Muscle of leg (tissue), 11 donors: ENCODE results near the gene ASGR2. TPM values are rescaled to one million over a fixed set of nuclear protein-coding genes. Genes with fewer than 3 reads are reported as not detected.
"Not testable (repeated sequence)": the region's sequence is repeated elsewhere in the genome, so short reads cannot be mapped to it uniquely, and the experiment has no call there.

ENCODE experiments used
- DNase-seq: peaks from one replicate; pipeline ENCODE4 v3.0.0; 2013
- H3K27ac ChIP-seq: one replicate; pipeline ENCODE4 v1.5.1; 2013; ENCODE audit warnings: mild to moderate bottlenecking, low read length, control low read depth
- H3K27me3 ChIP-seq: one replicate; pipeline ENCODE4 v1.6.1; 2013; ENCODE audit warnings: low read length; ENCODE audit not compliant: control insufficient read depth, insufficient read depth
- H3K36me3 ChIP-seq: one replicate; pipeline ENCODE4 v1.6.1; 2013; ENCODE audit warnings: low read length; ENCODE audit not compliant: control insufficient read depth, insufficient read depth
- H3K4me1 ChIP-seq: one replicate; pipeline ENCODE4 v1.6.1; 2013; ENCODE audit warnings: low read length; ENCODE audit not compliant: control insufficient read depth, insufficient read depth
- H3K4me3 ChIP-seq: one replicate; pipeline ENCODE4 v1.5.1; 2013; ENCODE audit warnings: low read length, control low read depth
- H3K9me3 ChIP-seq: replicated peaks from 2 replicates; pipeline ENCODE4 v1.6.1; 2013; ENCODE audit warnings: low read depth, low read length; ENCODE audit not compliant: control insufficient read depth
- WGBS: methylation state at CpG from one replicate; pipeline ENCODE4 v1.1.5; 2013; ENCODE audit warnings: missing lambda C conversion rate; ENCODE audit not compliant: insufficient coverage; 5-methylcytosine and 5-hydroxymethylcytosine counted together
- polyA plus RNA-seq, 8 donors: library from polyadenylated mRNA; unstranded; fragments of 120-200 nt; gene quantifications; one replicate each; pipeline versions ENCODE4 v1.2.1 to v1.2.3, GENCODE V29; 2013; ENCODE audit warnings: inconsistent platforms in 1 of 8, low replicate concordance in 1 of 8; ENCODE audit not compliant: insufficient read length in 8 of 8, insufficient read depth in 1 of 8
- total RNA-seq: library from RNA; stranded (reverse); fragments of 120-200 nt; gene quantifications from one replicate; pipeline ENCODE4 v1.2.4, GENCODE V29; 2013

ASGR2 gene
- total and polyA plus RNA-seq, 9 donors = 0.04 to 1.1 (median 0.43) TPM

DNA sequence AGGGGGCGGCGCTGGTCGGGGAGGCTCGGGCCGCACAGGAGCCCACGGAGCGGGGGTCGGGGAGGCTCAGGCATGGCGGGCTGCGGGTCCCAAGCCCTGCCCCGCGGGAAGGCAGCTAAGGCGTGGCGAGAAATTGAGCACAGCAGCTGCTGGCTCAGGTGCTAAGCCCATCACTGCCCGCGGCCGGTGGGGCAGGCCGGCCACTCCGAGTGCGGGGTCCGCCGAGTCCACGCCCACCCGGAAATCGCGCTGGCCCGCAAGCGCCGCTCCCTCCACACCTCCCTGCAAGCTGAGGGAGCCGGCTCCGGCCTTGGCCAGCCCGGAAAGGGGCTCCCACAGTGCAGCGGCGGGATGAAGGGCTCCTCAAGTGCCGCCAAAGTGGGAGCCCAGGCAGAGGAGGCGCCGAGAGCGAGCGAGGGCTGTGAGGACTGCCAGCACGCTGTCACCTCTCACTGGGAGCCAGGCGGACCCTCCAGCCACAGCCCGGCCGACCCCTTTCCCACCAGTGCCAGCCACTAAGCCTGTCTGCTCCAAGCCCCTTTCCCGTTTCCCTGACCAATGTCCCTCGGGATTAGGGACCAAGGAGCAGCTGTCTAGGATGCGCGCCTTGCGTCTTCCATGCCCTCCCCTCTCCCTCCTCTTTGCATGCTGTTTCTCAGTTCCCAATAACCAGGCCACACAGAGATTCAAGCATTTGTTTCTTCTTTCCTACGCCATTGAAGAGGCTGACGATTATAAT lies 13.8 kb downstream of the ASGR2 start:
- not testable (repeated sequence) for H3K36me3 ChIP-seq, H3K4me3 ChIP-seq, DNase-seq, H3K27ac ChIP-seq, H3K4me1 ChIP-seq, H3K9me3 ChIP-seq
- 89% methylated on average over 29 of the region's 50 CpGs for WGBS
- peaks cover 13% of the 10 kb centered on the region for H3K27me3 ChIP-seq

DNA sequence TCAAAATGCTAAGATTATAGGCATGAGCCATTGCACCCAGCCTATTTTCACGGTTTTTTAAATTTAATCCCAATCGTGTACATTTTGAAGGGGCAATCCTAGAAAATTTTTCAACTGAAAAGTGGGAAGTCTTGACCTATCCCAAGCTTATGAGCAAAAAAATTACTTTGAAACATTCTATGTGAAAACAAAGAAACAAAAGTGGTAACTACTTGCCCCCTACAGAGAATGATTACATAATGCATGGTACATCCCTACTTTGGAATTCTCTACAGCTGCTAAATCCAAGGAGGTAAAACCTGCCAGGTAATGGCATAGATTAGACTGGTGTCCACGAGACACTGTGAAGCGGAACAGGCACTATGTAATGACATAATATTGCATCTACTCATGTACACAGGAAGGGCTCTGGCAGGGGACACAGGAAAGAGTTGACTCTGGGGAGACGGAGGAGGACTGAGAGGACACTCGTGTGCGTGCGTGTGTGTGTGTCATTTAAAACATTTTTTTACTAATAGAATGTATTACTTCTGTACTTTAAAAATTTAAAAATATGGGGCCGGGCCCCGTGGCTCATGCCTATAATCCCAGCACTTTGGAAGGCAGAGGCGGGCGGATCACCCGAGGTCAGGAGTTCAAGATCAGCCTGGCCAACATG lies 15.7 kb downstream of the ASGR2 start:
- Histone ChIP-seq H3K27me3 (peaks cover 17% of the 10 kb centered on the region), H3K36me3 (no peaks in the 10 kb centered on the region), H3K27ac (no peak overlapping the region), H3K9me3 (no peaks in the 10 kb centered on the region), H3K4me3 (no peak overlapping the region), H3K4me1 (no peaks in the 10 kb centered on the region)
- DNase-seq = no peak
- WGBS = 89% methylated on average over 4 of the region's 13 CpGs

DNA sequence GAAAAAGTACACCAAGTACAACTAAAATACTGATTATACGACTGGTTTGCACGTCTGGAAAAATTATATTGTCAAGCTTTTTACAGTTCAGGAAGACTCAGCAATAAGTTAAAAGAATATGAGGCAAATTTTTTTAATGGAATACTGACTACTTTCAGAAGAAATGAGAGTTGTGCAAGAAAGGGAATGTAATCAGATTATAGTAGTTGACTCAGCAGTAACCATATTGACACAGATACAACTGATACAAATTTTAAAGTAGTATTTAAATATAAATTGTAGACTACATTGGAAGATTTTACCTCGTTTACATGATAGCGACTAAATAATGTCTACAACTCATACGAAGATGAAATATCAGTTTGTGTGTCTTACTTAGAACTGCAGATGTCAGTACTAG lies 16.7 kb downstream of the ASGR2 start:
- Histone ChIP-seq H3K27ac (no peak overlapping the region), H3K36me3 (no peaks in the 10 kb centered on the region), H3K9me3 (no peaks in the 10 kb centered on the region), H3K27me3 (peaks cover 13% of the 10 kb centered on the region), H3K4me1 (no peaks in the 10 kb centered on the region), H3K4me3 (no peak overlapping the region)
- 87% methylated on average over 3 of the region's 5 CpGs for WGBS
- DNase-seq = no peak

DNA sequence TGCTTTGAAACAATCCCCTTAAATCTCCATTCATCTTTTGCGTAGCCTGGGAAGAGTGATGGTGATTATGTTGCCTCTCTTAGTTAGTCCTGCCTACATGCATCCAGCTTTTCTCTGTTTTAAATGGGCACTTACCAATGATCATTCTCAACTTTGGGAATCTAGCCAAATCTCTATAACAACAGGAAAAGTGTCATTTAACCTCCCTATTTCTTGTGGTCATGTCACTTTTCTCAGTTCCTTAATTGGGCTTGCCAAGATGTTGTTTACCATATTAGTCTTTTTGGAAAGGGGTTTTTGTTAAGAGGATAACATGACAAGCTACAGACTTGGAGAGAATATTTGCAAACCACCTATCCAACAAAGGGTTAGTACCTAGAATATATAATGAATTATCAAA lies 19.0 kb downstream of the ASGR2 start:
- no peak overlapping the region for H3K27ac ChIP-seq
- peak; percentile 60 for DNase-seq

DNA sequence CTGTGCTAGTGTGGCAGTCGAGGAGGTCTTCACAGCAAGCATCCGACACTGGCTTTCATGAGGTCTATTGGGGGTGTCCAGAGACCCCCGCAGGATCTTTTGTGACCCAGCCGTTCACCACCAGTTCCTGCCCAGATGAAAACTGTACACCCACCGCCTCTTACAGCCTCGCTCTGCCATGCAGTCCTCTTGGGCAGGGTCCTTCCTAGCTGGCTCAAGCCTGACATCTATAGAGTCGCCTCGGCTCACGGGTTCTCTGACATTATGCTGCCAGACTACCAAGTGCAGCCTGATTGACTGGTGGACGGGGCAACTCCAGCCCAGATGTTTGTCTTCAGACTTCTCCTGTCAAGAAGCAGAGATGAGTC lies 20.0 kb downstream of the ASGR2 start:
- no peak for DNase-seq
- no peaks in the 10 kb centered on the region for H3K9me3 ChIP-seq
- H3K27ac ChIP-seq = no peak overlapping the region
- H3K27me3 ChIP-seq = peaks cover 4% of the 10 kb centered on the region
- no peaks in the 10 kb centered on the region for H3K4me1 ChIP-seq
- WGBS = 72% methylated on average over 10 of the region's 10 CpGs
- H3K36me3 ChIP-seq = no peaks in the 10 kb centered on the region
- no peak overlapping the region for H3K4me3 ChIP-seq

More for the DNA sequence above, 19.0 kb downstream of the ASGR2 start:
- H3K9me3 ChIP-seq = no peaks in the 10 kb centered on the region
- H3K27me3 ChIP-seq = peaks cover 4% of the 10 kb centered on the region
- no peaks in the 10 kb centered on the region for H3K36me3 ChIP-seq
- H3K4me1 ChIP-seq = no peaks in the 10 kb centered on the region
- WGBS = no CpG with 5 or more reads among the region's 1 CpG
- no peak overlapping the region for H3K4me3 ChIP-seq

DNA sequence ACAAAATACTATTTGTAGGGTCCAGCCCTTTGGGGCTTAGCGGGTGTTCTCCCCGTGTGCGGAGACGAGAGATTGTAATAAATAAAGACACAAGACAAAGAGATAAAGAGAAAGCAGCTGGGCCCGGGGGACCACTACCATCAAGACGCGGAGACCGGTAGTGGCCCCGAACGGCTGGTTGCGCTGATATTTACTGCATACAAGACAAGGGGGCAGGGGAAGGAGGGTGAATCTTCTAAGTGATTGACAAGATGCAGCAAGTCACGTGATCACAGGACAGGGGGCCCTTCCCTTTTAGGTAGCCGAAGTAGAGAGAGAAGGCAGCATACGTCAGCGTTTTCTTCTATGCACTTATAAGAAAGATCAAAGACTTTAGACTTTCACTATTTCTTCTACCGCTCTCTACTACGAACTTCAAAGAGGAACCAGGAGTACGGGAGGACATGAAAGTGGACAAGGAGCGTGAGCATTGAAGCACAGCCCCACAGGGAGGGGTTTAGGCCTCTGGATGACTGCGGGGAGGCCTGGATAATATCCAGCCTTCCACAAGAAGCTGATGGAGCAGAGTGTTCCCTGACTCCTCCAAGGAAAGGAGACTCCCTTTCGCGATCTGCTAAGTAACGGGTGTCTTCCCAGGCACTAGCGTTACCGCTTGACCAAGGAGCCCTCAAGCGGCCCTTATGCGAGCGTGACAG lies 23.2 kb downstream of the ASGR2 start:
- H3K27ac ChIP-seq, H3K4me3 ChIP-seq, H3K4me1 ChIP-seq, H3K27me3 ChIP-seq, H3K36me3 ChIP-seq, H3K9me3 ChIP-seq, DNase-seq: not testable (repeated sequence)
- WGBS = 76% methylated on average over 7 of the region's 28 CpGs

DNA sequence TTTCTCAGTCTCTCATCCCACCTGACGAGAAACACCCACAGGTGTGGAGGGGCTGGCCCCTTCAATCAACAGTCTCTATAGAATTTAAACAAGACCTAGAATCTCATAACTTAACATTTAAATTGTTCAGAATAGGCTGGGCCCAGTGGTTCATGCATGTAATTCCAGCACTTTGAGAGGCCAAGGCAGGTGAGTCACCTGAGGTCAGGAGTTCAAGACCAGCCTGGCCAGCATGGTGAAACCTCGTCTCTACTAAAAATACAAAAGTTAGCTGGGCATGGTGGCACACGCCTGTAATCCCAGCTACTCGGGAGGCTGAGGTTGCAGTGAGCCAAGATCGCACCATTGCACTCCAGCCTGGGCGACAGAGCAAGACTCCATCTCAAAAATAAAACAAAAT lies 25.1 kb downstream of the ASGR2 start:
- not testable (repeated sequence) for H3K4me1 ChIP-seq, DNase-seq, H3K9me3 ChIP-seq, H3K27me3 ChIP-seq, H3K4me3 ChIP-seq, H3K27ac ChIP-seq, H3K36me3 ChIP-seq
- WGBS = 100% methylated on average over 3 of the region's 6 CpGs

DNA sequence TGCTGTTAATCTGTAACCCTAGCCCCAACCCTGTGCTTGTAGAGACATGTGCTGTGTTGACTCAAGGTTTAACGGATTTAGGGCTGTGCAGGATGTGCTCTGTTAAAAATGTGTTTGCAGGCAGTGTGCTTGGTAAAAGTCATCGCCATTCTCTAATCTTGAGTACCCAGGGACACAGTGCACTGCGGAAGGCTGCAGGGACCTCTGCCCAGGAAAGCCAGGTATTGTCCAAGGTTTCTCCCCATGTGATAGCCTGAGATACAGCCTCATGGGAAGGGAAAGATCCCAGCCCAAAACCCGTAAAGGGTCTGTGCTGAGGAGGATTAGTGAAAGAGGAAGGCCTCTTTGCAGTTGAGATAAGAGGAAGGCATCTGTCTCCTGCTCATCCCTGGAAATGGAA lies 26.2 kb downstream of the ASGR2 start:
- not testable (repeated sequence) for DNase-seq, H3K4me1 ChIP-seq, H3K9me3 ChIP-seq, H3K4me3 ChIP-seq, H3K27me3 ChIP-seq, H3K36me3 ChIP-seq, H3K27ac ChIP-seq
- 100% methylated on average over 2 of the region's 4 CpGs for WGBS

DNA sequence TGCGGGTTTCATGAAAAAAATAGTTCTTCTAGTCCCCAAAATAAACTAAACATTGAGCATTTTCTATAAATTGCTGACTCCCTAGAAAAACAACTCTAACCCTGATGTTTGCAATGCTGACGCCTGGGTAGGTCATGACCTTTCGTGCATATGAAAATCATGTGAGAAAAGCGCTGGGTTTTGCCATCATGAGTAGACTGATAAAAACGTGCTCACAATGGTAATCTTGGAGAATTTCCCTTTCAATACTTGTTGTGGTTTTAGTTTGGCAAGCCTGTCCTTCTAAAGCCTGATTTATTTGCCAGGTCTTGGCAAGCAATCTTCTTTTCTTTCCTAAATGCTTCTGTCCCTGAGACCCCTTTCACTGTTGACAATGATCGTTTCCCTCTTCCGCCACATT lies 30.5 kb downstream of the ASGR2 start:
- no peaks in the 10 kb centered on the region for H3K36me3 ChIP-seq
- no peak overlapping the region for H3K4me3 ChIP-seq
- H3K27ac ChIP-seq = no peak overlapping the region
- H3K9me3 ChIP-seq = no peaks in the 10 kb centered on the region
- DNase-seq = peak; percentile 43
- WGBS = 50% methylated on average over 6 of the region's 7 CpGs
- H3K4me1 ChIP-seq = peaks cover 9% of the 10 kb centered on the region
- H3K27me3 ChIP-seq = peaks cover 2% of the 10 kb centered on the region

DNA sequence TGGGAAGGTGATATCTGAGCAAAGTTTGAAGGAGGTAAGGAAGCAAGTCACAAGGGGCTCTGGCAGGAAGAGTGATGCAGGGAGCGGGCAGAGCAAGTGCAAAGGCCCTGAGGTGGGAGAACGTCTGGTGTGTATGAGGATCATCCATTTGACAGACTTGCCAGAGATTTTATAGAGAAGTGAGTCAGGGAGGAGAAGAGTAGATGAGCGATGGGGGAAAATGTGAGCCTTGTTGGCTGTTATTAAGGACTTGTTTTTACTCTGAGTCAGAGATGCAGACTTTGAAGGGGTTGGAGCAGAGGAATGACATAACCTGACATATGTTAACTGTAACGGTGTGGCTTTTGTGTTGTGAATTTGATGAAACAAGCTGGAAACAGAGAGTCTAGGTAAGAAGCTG lies 31.0 kb downstream of the ASGR2 start:
- Histone ChIP-seq H3K9me3 (no peaks in the 10 kb centered on the region), H3K27ac (no peak overlapping the region), H3K4me3 (no peak overlapping the region), H3K36me3 (no peaks in the 10 kb centered on the region), H3K27me3 (peaks cover 2% of the 10 kb centered on the region), H3K4me1 (peaks cover 9% of the 10 kb centered on the region)
- no peak for DNase-seq
- WGBS = 71% methylated on average over 4 of the region's 4 CpGs
